ENCODE measurements around the gene DOCK3. TPM values are rescaled to one million over a fixed set of nuclear protein-coding genes. Genes with fewer than 3 reads are reported as not detected.

Gene DOCK3
- total RNA-seq, 1 donor from 2014 or later: 0.98 TPM

GRCh38 chr3:51379746-51380455 is 705.2 kb downstream of the DOCK3 start:
- Histone ChIP-seq H3K36me3 (no peaks in the 10 kb centered on the region), H3K4me3 (no peak overlapping the region), H3K27ac (no peak overlapping the region), H3K9me3 (no peaks in the 10 kb centered on the region), H3K27me3 (no peaks in the 10 kb centered on the region), H3K4me1 (peaks cover 12% of the 10 kb centered on the region)
- no peak for DNase-seq (ENCODE audit: extremely low spot score in 2 of 2)
- no peak for TF ChIP-seq CTCF (IDR thresholded peaks at IDR 0.05)
- no peak for TF ChIP-seq POLR2AphosphoS5 (IDR thresholded peaks at IDR 0.05; ENCODE audit: insufficient read depth in 1 of 2, low read depth in 1 of 2)
- TF ChIP-seq POLR2A (IDR thresholded peaks at IDR 0.05): no peak
- intact Hi-C loops (cut with DNase I): no loop called here

GRCh38 chr3:51380601-51381332 is 706.0 kb downstream of the DOCK3 start:
- TF ChIP-seq POLR2A (IDR thresholded peaks at IDR 0.05) (no peak), CTCF (IDR thresholded peaks at IDR 0.05) (no peak), POLR2AphosphoS5 (IDR thresholded peaks at IDR 0.05; ENCODE audit: insufficient read depth in 1 of 2, low read depth in 1 of 2) (no peak)
- H3K9me3 ChIP-seq: no peaks in the 10 kb centered on the region
- no peak overlapping the region for H3K27ac ChIP-seq
- no peak overlapping the region for H3K4me3 ChIP-seq
- no peaks in the 10 kb centered on the region for H3K36me3 ChIP-seq
- DNase-seq (ENCODE audit: extremely low spot score in 2 of 2): no peak
- intact Hi-C loops (cut with DNase I): no loop called here
- H3K4me1 ChIP-seq: peaks cover 16% of the 10 kb centered on the region
- H3K27me3 ChIP-seq: no peaks in the 10 kb centered on the region

GRCh38 chr3:51381333-51381705 is 706.6 kb downstream of the DOCK3 start:
- no peak overlapping the region for H3K4me3 ChIP-seq
- no peaks in the 10 kb centered on the region for H3K9me3 ChIP-seq
- H3K27ac ChIP-seq: no peak overlapping the region
- intact Hi-C loops (cut with DNase I): no loop called here
- H3K36me3 ChIP-seq: no peaks in the 10 kb centered on the region
- no peaks in the 10 kb centered on the region for H3K27me3 ChIP-seq
- DNase-seq (ENCODE audit: extremely low spot score in 2 of 2): no peak
- H3K4me1 ChIP-seq: peaks cover 21% of the 10 kb centered on the region
- TF ChIP-seq CTCF (IDR thresholded peaks at IDR 0.05) (no peak), POLR2A (IDR thresholded peaks at IDR 0.05) (no peak), POLR2AphosphoS5 (IDR thresholded peaks at IDR 0.05; ENCODE audit: insufficient read depth in 1 of 2, low read depth in 1 of 2) (no peak)

GRCh38 chr3:51382076-51382745 is 707.5 kb downstream of the DOCK3 start:
- Histone ChIP-seq H3K36me3 (no peaks in the 10 kb centered on the region), H3K27me3 (no peaks in the 10 kb centered on the region), H3K4me3 (no peak overlapping the region), H3K27ac (no peak overlapping the region), H3K9me3 (no peaks in the 10 kb centered on the region), H3K4me1 (peaks cover 30% of the 10 kb centered on the region)
- TF ChIP-seq CTCF (IDR thresholded peaks at IDR 0.05) (no peak), POLR2AphosphoS5 (IDR thresholded peaks at IDR 0.05; ENCODE audit: insufficient read depth in 1 of 2, low read depth in 1 of 2) (no peak), POLR2A (IDR thresholded peaks at IDR 0.05) (no peak)
- no peak for DNase-seq (ENCODE audit: extremely low spot score in 2 of 2)
- intact Hi-C loops (cut with DNase I): no loop called here

Measured in vagina (tissue), 2 donors.